Calu3 (cell line): ENCODE measurements around the gene SLC8A1. TPM values are rescaled to one million over a fixed set of nuclear protein-coding genes. Genes with fewer than 3 reads are reported as not detected.

Source experiments
- BruUV-seq: library from RNA; stranded (reverse); fragments of 400-500 nt; replicated peaks from 2 replicates; lab custom pipeline; 2021; lab: Mats Ljungman, UMichigan
- CTCF ChIA-PET: fragments of 300-600 bp; sonication (Branson Sonifier 250); formaldehyde crosslinking; loops from one replicate; lab custom pipeline; 2022; ENCODE audit warnings: antibody characterized with exemption; lab: Charles Lee
- DNase-seq: peaks from one replicate; pipeline ENCODE4 v3.0.0; 2022
- H3K27ac Mint-ChIP-seq: one replicate; pipeline ENCODE4 v1.8.0; 2022; ENCODE audit warnings: mixed read lengths; ENCODE audit not compliant: unreplicated experiment
- H3K27me3 Mint-ChIP-seq: one replicate; pipeline ENCODE4 v1.8.0; 2022; ENCODE audit warnings: mixed read lengths; ENCODE audit not compliant: unreplicated experiment
- H3K36me3 Mint-ChIP-seq: one replicate; pipeline ENCODE4 v1.8.0; 2022; ENCODE audit warnings: mild to moderate bottlenecking, moderate library complexity, mixed read lengths; ENCODE audit not compliant: insufficient read depth, unreplicated experiment
- H3K4me1 Mint-ChIP-seq: one replicate; pipeline ENCODE4 v1.8.0; 2022; ENCODE audit warnings: mild to moderate bottlenecking, low read depth, mixed read lengths; ENCODE audit not compliant: unreplicated experiment
- H3K4me3 Mint-ChIP-seq: one replicate; pipeline ENCODE4 v1.8.0; 2022; ENCODE audit warnings: mild to moderate bottlenecking, low read depth, moderate library complexity, mixed read lengths; ENCODE audit not compliant: unreplicated experiment
- H3K9me3 Mint-ChIP-seq: one replicate; pipeline ENCODE4 v1.8.0; 2022; ENCODE audit warnings: low read depth, mixed read lengths; ENCODE audit not compliant: unreplicated experiment
- intact Hi-C: fragments of 100-400 bp; cut with micrococcal nuclease; formaldehyde crosslinking; loops from one replicate; pipeline ENCODE4 v1.10.0; 2022; ENCODE audit not compliant: unreplicated experiment
- total RNA-seq: library from RNA; stranded (reverse); gene quantifications from 2 replicates; pipeline ENCODE4 v1.2.3, GENCODE V29; 2022
- TF ChIP-seq, protein P1 (sequence below): fragments of 200-600 bp; IDR thresholded peaks from one replicate; pipeline ENCODE4 v1.8.0; 2022; ENCODE audit warnings: antibody characterized with exemption; ENCODE audit not compliant: unreplicated experiment

SLC8A1 gene
- total RNA-seq, 1 experiment from 2014 or later = 0.05 TPM

DNA sequence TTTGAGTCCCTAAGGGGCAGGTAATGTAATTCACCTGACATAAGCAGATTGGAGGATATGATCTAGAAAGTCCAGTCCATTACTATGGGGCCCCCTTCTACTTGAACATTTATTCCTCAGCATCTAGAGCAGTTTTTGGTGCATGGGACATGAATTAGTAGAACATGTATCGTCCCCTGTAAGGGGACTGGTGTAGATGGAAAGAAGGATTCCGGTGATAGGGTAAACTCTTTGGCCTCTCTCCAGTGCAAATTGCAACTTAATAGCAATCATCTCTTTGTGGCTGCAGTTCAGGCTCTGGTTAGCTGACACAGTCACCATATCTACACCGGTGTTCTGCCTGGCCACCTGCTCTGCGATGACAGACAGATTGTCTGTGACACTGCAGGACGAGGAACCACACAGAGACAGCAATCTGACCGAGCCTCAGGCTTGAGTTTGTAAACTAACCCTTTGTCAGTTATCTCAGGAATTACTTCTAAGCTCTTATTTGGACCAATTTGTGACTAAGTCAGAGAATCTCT lies 6.4 kb upstream of the SLC8A1 start:
- CTCF ChIA-PET = no interaction called here
- TF ChIP-seq, protein P1, sequence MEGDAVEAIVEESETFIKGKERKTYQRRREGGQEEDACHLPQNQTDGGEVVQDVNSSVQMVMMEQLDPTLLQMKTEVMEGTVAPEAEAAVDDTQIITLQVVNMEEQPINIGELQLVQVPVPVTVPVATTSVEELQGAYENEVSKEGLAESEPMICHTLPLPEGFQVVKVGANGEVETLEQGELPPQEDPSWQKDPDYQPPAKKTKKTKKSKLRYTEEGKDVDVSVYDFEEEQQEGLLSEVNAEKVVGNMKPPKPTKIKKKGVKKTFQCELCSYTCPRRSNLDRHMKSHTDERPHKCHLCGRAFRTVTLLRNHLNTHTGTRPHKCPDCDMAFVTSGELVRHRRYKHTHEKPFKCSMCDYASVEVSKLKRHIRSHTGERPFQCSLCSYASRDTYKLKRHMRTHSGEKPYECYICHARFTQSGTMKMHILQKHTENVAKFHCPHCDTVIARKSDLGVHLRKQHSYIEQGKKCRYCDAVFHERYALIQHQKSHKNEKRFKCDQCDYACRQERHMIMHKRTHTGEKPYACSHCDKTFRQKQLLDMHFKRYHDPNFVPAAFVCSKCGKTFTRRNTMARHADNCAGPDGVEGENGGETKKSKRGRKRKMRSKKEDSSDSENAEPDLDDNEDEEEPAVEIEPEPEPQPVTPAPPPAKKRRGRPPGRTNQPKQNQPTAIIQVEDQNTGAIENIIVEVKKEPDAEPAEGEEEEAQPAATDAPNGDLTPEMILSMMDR = no peak
- H3K4me1 Mint-ChIP-seq = no peaks in the 10 kb centered on the region
- no TSS peak for BruUV-seq
- intact Hi-C loops = no loop called here
- H3K27me3 Mint-ChIP-seq = no peaks in the 10 kb centered on the region
- no peaks in the 10 kb centered on the region for H3K36me3 Mint-ChIP-seq
- H3K27ac Mint-ChIP-seq = no peak overlapping the region
- no peak overlapping the region for H3K4me3 Mint-ChIP-seq
- H3K9me3 Mint-ChIP-seq = no peaks in the 10 kb centered on the region
- no peak for DNase-seq

DNA sequence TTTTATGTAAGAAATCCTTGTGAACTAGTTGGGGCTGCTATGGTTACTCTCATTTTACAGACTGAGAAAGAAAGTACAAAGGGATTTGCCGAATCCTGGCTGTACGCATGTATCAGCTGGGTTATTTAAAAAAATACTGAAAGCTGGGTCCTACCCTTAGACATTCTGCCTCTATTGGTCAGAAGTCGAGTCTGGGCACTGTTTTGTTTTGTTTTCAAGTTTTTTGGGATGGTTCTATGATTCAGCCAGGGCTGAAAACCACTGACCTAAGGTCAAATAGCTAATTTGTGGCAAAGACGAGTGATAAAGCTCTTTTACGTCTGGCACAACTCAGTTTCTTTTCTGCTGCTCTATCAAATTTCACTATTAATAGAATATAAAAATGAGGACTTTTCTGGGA lies 5.9 kb upstream of the SLC8A1 start:
- no peak for DNase-seq
- no TSS peak for BruUV-seq
- Mint-ChIP-seq H3K36me3 (no peaks in the 10 kb centered on the region), H3K9me3 (no peaks in the 10 kb centered on the region), H3K27ac (no peak overlapping the region), H3K4me1 (no peaks in the 10 kb centered on the region), H3K4me3 (no peak overlapping the region), H3K27me3 (no peaks in the 10 kb centered on the region)
- intact Hi-C loops = no loop called here
- TF ChIP-seq, protein P1 = no peak
- CTCF ChIA-PET = no interaction called here

DNA sequence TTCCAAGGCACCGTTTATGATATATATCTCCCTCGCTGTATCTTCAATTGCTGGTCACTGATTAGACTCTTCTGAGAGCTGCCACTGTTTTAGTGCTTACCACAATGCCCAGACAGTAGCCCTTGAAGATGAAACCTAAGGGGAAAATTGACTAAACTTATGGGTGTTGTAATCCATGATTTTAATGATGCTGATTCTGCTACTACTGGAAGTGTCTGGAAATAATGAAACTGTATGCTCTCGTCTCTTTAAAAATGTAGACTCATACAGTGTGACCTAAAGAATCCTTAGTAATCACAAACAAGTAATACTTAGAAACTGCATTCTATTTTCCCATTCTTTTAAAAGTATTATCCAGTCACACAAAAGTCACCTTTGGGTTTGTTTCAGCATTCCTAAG lies 5.5 kb upstream of the SLC8A1 start:
- TF ChIP-seq, protein P1 = no peak
- Mint-ChIP-seq H3K36me3 (no peaks in the 10 kb centered on the region), H3K4me1 (no peaks in the 10 kb centered on the region), H3K27me3 (no peaks in the 10 kb centered on the region), H3K9me3 (peaks cover 2% of the 10 kb centered on the region), H3K4me3 (no peak overlapping the region), H3K27ac (no peak overlapping the region)
- CTCF ChIA-PET = no interaction called here
- no TSS peak for BruUV-seq
- intact Hi-C loops = no loop called here
- DNase-seq = no peak

DNA sequence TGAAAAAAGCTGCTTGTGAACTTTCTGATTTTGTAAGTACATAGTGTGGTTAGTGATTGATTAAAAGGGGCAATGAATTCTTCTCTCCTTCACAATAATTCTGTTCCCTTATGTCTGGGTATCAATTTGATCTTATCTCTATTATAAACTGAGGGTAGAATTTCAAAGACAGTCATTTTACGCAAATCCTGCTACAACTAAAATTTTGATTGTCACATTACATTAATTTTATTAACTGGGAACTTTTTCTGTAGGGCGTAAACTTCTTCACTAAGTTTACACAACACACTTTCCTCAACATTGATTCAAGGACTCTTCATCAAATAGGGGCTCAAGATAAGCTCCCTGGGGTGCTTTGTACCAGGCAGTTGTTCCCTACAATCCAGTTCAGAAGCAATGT lies 5.0 kb upstream of the SLC8A1 start:
- CTCF ChIA-PET = interaction anchor here (0.7 kb wide), 1 partner anchor 98 kb away, joined by 4 read pairs; no protein-coding TSS in a partner anchor
- H3K36me3 Mint-ChIP-seq = no peaks in the 10 kb centered on the region
- TF ChIP-seq, protein P1 = no peak
- no peak for DNase-seq
- no peaks in the 10 kb centered on the region for H3K4me1 Mint-ChIP-seq
- no TSS peak for BruUV-seq
- H3K27me3 Mint-ChIP-seq = no peaks in the 10 kb centered on the region
- no peak overlapping the region for H3K27ac Mint-ChIP-seq
- H3K9me3 Mint-ChIP-seq = peaks cover 3% of the 10 kb centered on the region
- no peak overlapping the region for H3K4me3 Mint-ChIP-seq
- intact Hi-C loops = no loop called here
